CD14-positive monocyte (primary cell): ENCODE measurements around the gene EPO. TPM values are rescaled to one million over a fixed set of nuclear protein-coding genes. Genes with fewer than 3 reads are reported as not detected.
A peak's percentile ranks its signal among the peaks of the same experiment; 100 is the strongest.

Source experiments
- DNase-seq, 3 donors: peaks; one replicate each; pipeline ENCODE4 v3.0.0-alpha.2; 2011 to 2022
- H2AFZ ChIP-seq: 2 replicates; pipeline ENCODE4 v1.6.0; 2012; ENCODE audit warnings: mild to moderate bottlenecking, low read depth, low read length, inconsistent platforms; ENCODE audit not compliant: insufficient read depth, poor library complexity, severe bottlenecking
- H3K27ac ChIP-seq, 2 donors: 1 replicate in 1 of 2; 2 replicates in 1 of 2; pipeline ENCODE4 v1.5.1; 2012 to 2013; ENCODE audit warnings: low read length in 2 of 2, control low read depth in 1 of 2, inconsistent platforms in 1 of 2, low read depth in 1 of 2, mild to moderate bottlenecking in 1 of 2
- H3K27me3 ChIP-seq, 2 donors: one replicate each; pipeline versions ENCODE4 v1.6.0 to v1.6.1; 2011 to 2013; ENCODE audit warnings: low read length in 2 of 2; ENCODE audit not compliant: control insufficient read depth in 2 of 2, insufficient read depth in 2 of 2
- H3K36me3 ChIP-seq, 2 donors: replicated peaks in 1 of 2; 1 replicate in 1 of 2; 2 replicates in 1 of 2; pipeline versions ENCODE4 v1.5.1 to v1.6.1; 2012 to 2013; ENCODE audit warnings: low read length in 2 of 2, control low read depth in 1 of 2, inconsistent platforms in 1 of 2, mild to moderate bottlenecking in 1 of 2; ENCODE audit not compliant: insufficient read depth in 2 of 2, control insufficient read depth in 1 of 2
- H3K4me1 ChIP-seq, 2 donors: 1 replicate in 1 of 2; 2 replicates in 1 of 2; pipeline versions ENCODE4 v1.5.1 to v1.6.1; 2012 to 2013; ENCODE audit warnings: low read length in 2 of 2, control low read depth in 1 of 2, inconsistent platforms in 1 of 2, mild to moderate bottlenecking in 1 of 2, moderate library complexity in 1 of 2; ENCODE audit not compliant: insufficient read depth in 2 of 2, control insufficient read depth in 1 of 2
- H3K4me2 ChIP-seq: replicated peaks from 2 replicates; pipeline ENCODE3; 2012; ENCODE audit warnings: low read length, moderate library complexity, mild to moderate bottlenecking; ENCODE audit not compliant: poor library complexity, severe bottlenecking; ENCODE audit errors: extremely low read depth
- H3K4me3 ChIP-seq, 3 experiments: fragments of 200-600 bp in 1 of 3; sonication (generic) in 1 of 3; replicated peaks in 1 of 3; 1 replicate in 2 of 3; 2 replicates in 1 of 3; pipeline ENCODE4 v1.5.1; 2011 to 2013; ENCODE audit warnings: low read length in 3 of 3, mild to moderate bottlenecking in 3 of 3, control low read depth in 2 of 3, low read depth in 2 of 3, inconsistent platforms in 1 of 3, moderate library complexity in 1 of 3
- H3K79me2 ChIP-seq: 2 replicates; pipeline ENCODE4 v1.6.0; 2012; ENCODE audit warnings: mild to moderate bottlenecking, control low read depth, inconsistent platforms, low read length, moderate library complexity; ENCODE audit not compliant: insufficient read depth
- H3K9ac ChIP-seq: 2 replicates; pipeline ENCODE4 v1.6.0; 2017; ENCODE audit warnings: low read length, mild to moderate bottlenecking; ENCODE audit not compliant: insufficient read depth, poor library complexity, severe bottlenecking
- H3K9me3 ChIP-seq, 2 donors: replicated peaks in 1 of 2; 1 replicate in 1 of 2; 2 replicates in 1 of 2; pipeline versions ENCODE4 v1.5.1 to v1.6.1; 2012 to 2013; ENCODE audit warnings: low read length in 2 of 2, control low read depth in 1 of 2; ENCODE audit not compliant: control insufficient read depth in 1 of 2, insufficient read depth in 1 of 2
- H4K20me1 ChIP-seq: 2 replicates; pipeline ENCODE4 v1.6.0; 2012; ENCODE audit warnings: mild to moderate bottlenecking, low read length, control low read depth, moderate library complexity; ENCODE audit not compliant: insufficient read depth
- H3K27ac Mint-ChIP-seq, 7 donors: one replicate each; pipeline ENCODE4 v1.8.0; 2020; ENCODE audit warnings: mild to moderate bottlenecking in 7 of 7, mixed read lengths in 7 of 7, moderate library complexity in 6 of 7, inconsistent platforms in 2 of 7
- H3K27me3 Mint-ChIP-seq, 3 donors: one replicate each; pipeline ENCODE4 v1.8.0; 2021 to 2022; ENCODE audit warnings: low read depth in 3 of 3, mild to moderate bottlenecking in 3 of 3, mixed read lengths in 3 of 3, moderate library complexity in 3 of 3, inconsistent platforms in 1 of 3
- H3K36me3 Mint-ChIP-seq, 2 donors: one replicate each; pipeline ENCODE4 v1.8.0; 2020; ENCODE audit warnings: mixed read lengths in 2 of 2, inconsistent platforms in 1 of 2, mild to moderate bottlenecking in 1 of 2
- H3K4me1 Mint-ChIP-seq: one replicate; pipeline ENCODE4 v1.8.0; 2020; ENCODE audit warnings: mild to moderate bottlenecking, mixed read lengths
- H3K4me3 Mint-ChIP-seq, 2 donors: one replicate each; pipeline ENCODE4 v1.8.0; 2020; ENCODE audit warnings: mild to moderate bottlenecking in 2 of 2, mixed read lengths in 2 of 2, moderate library complexity in 1 of 2
- H3K9me3 Mint-ChIP-seq, 7 donors: one replicate each; pipeline ENCODE4 v1.8.0; 2020 to 2022; ENCODE audit warnings: mixed read lengths in 7 of 7, mild to moderate bottlenecking in 6 of 7, moderate library complexity in 6 of 7, inconsistent platforms in 2 of 7
- CTCF ChIP-seq: fragments of 200-600 bp; IDR thresholded peaks from one replicate; pipeline ENCODE4 v1.8.0; 2022; ENCODE audit warnings: antibody characterized with exemption, mild to moderate bottlenecking
- WGBS: methylation state at CpG from one replicate; pipeline ENCODE4 v1.1.5; 2013; ENCODE audit warnings: missing lambda C conversion rate; ENCODE audit not compliant: insufficient coverage; 5-methylcytosine and 5-hydroxymethylcytosine counted together
- intact Hi-C, 2 donors: fragments of 100-400 bp; cut with micrococcal nuclease; formaldehyde crosslinking; loops; one replicate each; pipeline versions ENCODE4 v1.15.0 to v1.15.1; 2023
- polyA plus RNA-seq, 3 donors: library from polyadenylated mRNA; depleted of rRNA in 1 of 3; unstranded in 2 of 3; stranded (reverse) in 1 of 3; fragments of 300-500 nt in 2 of 3; fragments of >200 nt in 1 of 3; fragmentation: Illumina TruSeq in 2 of 3; gene quantifications; 1 replicate in 2 of 3; 2 replicates in 1 of 3; pipeline ENCODE4 v1.2.3, GENCODE V29; 2012 to 2021

Gene EPO
- polyA plus RNA-seq, 3 donors, result not detected

GRCh38 chr7:100680576-100681271 is 39.5 kb upstream of the EPO start:
- Mint-ChIP-seq H3K36me3 (peaks cover 44 to 81% of the 10 kb centered on the region in 2 donors), H3K4me1 (peaks cover 38% of the 10 kb centered on the region), H3K4me3 (no peak overlapping the region), H3K9me3 (peaks cover 0 to 1% (median 0%) of the 10 kb centered on the region in 7 donors), H3K27me3 (peaks cover 0 to 2% (median 0%) of the 10 kb centered on the region in 3 donors), H3K27ac (peak overlapping the region; percentile 37 to 90 (median 80))
- DNase-seq, result peak in 1 of 3 donors; percentile 3
- H3K36me3 ChIP-seq, result peaks cover 83 to 87% of the 10 kb centered on the region in 2 donors
- peak overlapping the region; percentile 49 to 54 for H3K27ac ChIP-seq
- 84% methylated on average over 14 of the region's 18 CpGs for WGBS
- peaks cover 27% of the 10 kb centered on the region for H3K79me2 ChIP-seq
- peaks cover 99% of the 10 kb centered on the region for H4K20me1 ChIP-seq
- H3K9me3 ChIP-seq, result no peaks in the 10 kb centered on the region
- intact Hi-C loops, result no loop called here
- no peak overlapping the region for H3K9ac ChIP-seq
- no peak for TF ChIP-seq CTCF
- H3K4me2 ChIP-seq, result peak overlapping the region; percentile 1
- no peaks in the 10 kb centered on the region for H3K27me3 ChIP-seq
- H3K4me3 ChIP-seq, result no peak overlapping the region
- no peak overlapping the region for H2AFZ ChIP-seq
- peaks cover 48 to 52% of the 10 kb centered on the region in 2 donors for H3K4me1 ChIP-seq

GRCh38 chr7:100681491-100682227 is 38.6 kb upstream of the EPO start:
- Mint-ChIP-seq H3K27ac (peak overlapping the region in 1 of 7 donors; percentile 6), H3K27me3 (peaks cover 0 to 2% (median 0%) of the 10 kb centered on the region in 3 donors), H3K4me1 (peaks cover 33% of the 10 kb centered on the region), H3K36me3 (peaks cover 47 to 85% of the 10 kb centered on the region in 2 donors), H3K9me3 (peaks cover 0 to 1% (median 0%) of the 10 kb centered on the region in 7 donors), H3K4me3 (no peak overlapping the region)
- H3K4me3 ChIP-seq, result no peak overlapping the region
- no peak overlapping the region for H3K4me2 ChIP-seq
- peaks cover 19% of the 10 kb centered on the region for H3K79me2 ChIP-seq
- peaks cover 88 to 94% of the 10 kb centered on the region in 2 donors for H3K36me3 ChIP-seq
- H3K27me3 ChIP-seq, result no peaks in the 10 kb centered on the region
- no peaks in the 10 kb centered on the region for H3K9me3 ChIP-seq
- H2AFZ ChIP-seq, result no peak overlapping the region
- no peak overlapping the region for H3K27ac ChIP-seq
- no peak for TF ChIP-seq CTCF
- H3K9ac ChIP-seq, result no peak overlapping the region
- DNase-seq, result no peak
- peaks cover 42 to 45% of the 10 kb centered on the region in 2 donors for H3K4me1 ChIP-seq
- H4K20me1 ChIP-seq, result peaks cover 99% of the 10 kb centered on the region
- WGBS, result 94% methylated on average over 25 of the region's 29 CpGs
- intact Hi-C loops, result no loop called here
